Hypothalamus (tissue), 51 donors: ENCODE data around the gene SULT1C3.

Experiments
- DNase-seq, 51 donors: peaks; one replicate each; lab custom pipeline; 2025; lab: John Stamatoyannopoulos, UW

SULT1C3 gene

GRCh38 chr2:108239786-108240185 is at the start of gene SULT1C3:
Gene SULT1C3 (plus strand): TSS chr2:108239968. CDS start chr2:108247195, 7,227 bp downstream.
- DNase-seq = no peak

DNA sequence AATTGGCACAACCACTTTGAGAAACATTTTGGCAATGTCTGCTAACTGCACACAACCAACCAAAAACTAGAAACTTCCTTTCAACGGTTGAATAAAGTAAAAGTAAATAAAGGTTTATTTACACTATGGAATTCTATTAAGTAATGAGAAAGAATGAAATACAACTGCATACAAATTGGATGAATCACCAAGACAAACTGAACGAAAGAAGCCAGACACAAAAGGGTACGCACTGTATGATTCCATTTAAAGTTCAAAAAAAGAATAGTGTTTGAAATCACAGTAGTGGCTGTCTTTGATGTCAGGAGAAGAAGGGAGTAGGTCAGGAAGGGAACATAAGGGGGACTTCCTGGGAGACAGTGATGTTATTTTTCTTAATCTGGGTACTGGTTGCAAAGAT is 46.5 kb upstream of the SULT1C3 start:
- DNase-seq = no peak

GRCh38 chr2:108194409-108195132 is 45.2 kb upstream of the SULT1C3 start:
- DNase-seq = no peak

GRCh38 chr2:108195133-108195439 is 44.7 kb upstream of the SULT1C3 start:
- no peak for DNase-seq

DNA sequence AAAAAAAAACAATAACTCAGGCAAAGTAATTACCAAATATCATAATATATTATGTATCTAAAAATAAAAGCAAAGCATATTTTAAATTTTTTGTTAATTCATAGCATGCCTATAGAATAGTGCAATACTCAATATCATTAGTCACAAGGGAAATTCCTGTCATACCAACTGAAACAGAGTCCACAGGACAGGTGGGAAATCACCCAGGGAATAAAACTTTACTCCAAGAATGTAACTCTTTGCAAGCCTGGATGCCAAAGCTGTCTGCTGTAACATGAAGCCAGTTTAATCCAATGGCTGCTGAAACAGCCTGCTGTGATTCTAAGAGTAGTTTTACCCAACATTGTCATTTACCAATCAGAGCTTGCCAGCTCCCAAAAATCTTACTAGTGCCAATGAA is 40.0 kb upstream of the SULT1C3 start:
- DNase-seq = no peak

DNA sequence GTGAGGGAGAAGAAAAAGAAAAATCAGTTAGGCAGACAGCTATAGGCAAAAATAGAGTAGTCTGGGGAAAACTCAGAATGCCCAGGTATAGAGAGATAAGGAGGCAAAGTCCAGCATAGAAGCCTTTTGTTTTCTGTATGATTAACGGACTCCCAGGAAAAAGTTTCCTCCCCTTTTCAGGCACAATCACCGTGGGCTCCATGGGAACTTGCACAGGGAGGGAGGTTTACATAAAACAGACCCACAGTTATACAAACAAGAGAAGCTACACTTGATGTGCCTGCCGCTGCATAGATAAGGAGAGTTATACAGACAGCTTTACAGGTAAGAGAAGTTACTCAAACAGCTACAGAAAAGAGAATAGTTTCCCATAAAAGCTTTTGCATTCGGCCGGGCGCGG is 39.2 kb upstream of the SULT1C3 start:
- no peak for DNase-seq

DNA sequence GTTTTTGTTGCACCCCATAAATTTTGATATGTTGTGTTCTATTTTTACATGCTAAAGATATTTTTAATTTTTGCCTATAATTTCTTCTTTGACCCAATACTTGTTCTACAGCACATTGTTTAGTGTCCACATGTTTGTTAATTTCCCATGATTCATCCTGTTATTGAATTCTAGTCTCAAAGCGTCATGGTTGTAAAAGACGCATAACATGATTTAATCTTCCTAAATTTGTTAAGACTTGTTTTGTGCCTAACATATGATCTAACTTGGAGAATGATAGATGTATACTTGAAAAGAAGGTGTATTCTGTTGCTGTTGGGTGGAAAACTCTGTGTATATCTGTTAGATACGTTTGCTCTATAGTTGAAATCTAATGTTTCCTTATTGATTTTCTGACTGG is 27.1 kb upstream of the SULT1C3 start:
- DNase-seq = no peak

DNA sequence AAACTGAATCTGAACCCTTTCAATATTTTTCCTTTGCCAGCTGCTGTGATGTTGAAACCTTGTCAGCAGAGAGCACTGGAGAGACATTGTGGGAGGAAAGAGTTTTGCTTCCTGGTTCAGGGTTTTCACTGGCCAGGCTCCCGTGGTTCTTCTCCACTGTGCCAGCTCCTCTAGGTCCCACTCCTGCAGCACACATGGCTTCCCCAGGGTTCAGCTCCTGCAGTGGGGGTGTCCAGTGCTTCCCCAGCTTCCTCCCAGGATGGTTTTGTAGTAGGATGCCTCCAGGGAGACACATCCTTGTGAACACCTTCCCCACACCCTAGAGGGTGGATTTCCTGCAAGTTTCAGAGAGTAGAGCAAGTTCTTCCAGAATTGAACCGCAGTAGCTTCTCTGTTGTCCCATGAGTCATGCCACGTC is 24.0 kb upstream of the SULT1C3 start:
- DNase-seq = peak in 14 of 51 donors; percentile 2 to 31 (median 8)

DNA sequence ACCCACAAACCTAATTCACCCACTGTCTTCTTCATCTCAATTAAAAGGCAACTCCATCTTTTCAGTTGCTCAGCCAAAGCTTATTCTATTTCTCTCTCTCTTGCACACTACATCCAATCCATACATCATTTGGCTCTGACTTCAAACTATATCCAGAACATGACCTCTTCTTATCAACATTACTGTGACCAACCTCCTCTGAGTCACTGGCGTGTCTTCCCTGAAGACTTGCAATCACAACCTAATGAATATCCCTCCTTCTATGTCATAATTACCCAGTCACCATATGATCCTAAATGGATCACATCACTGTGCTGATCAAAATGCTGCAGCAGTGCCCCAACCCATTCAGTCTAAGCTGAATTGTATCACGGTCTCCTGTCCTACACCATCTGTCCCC is 22.6 kb upstream of the SULT1C3 start:
- no peak for DNase-seq

DNA sequence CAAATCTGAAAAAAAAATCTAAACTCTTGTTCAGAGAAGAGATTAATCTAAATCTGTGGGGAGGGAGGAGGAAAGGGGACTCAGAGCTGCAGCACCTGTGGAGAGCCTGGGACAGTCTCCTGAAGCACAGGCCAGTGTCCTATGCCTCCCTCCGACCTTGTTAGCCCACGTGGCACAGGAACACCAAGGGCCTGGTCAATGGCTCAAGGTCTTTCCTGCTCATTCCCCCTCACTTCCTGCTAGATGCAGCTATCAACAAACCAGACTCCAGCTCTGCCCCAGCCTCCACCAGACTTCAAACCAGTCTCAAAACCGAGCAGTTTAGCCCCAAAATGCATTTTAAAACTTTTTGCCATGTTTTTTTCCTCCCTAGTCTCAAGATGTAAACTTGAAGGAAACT is 20.1 kb upstream of the SULT1C3 start:
- no peak for DNase-seq

GRCh38 chr2:108220191-108220590 is 19.6 kb upstream of the SULT1C3 start:
- no peak for DNase-seq

DNA sequence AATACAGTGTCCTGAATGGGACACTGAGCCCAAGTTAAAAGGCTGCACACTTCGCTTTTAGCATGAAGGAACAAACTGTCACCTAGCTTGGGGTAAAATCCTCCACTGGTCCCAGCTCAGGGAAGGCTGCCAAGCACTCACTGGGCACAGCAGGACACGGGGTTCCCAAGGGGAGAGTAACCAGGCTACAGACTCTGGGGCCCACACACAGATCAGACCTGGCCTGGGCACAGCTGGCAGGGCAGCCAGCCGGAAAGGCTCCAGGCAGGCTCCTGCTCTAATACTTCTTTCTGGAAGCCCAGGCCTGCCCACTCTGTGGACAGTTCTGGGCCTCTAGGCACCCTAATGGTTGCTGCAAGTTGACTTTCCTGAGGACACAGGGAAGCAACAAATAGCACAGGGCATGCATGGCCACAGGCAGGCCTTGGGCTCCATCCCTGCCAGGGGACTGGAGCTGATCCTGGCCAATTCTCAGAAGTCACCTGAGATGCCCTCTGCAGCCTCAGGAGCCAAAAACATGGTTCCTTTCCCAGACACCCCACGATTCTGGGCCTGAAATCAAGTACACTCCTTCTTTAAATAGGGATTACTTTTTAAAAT is 18.7 kb upstream of the SULT1C3 start:
- peak in 44 of 51 donors; percentile 2 to 84 (median 42) for DNase-seq

DNA sequence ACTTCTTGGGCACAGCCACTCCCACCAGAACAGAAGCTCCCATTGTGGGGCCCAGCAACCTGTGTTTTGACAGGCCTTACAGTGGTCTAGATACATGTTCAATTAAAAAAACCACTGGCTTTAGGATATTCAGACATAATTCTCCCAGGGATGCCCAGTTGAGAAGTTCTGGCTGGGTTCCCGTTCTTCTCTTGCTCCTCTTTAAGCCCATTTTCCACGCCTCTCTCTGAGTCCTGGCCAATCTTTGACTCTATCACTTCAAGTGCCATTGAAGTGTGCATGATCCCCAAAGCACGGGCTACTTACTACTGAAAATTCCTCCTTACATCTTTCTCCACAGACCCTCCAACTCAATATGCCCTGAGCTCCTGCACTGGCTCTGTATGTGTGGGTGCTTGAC is 17.5 kb upstream of the SULT1C3 start:
- DNase-seq = no peak

DNA sequence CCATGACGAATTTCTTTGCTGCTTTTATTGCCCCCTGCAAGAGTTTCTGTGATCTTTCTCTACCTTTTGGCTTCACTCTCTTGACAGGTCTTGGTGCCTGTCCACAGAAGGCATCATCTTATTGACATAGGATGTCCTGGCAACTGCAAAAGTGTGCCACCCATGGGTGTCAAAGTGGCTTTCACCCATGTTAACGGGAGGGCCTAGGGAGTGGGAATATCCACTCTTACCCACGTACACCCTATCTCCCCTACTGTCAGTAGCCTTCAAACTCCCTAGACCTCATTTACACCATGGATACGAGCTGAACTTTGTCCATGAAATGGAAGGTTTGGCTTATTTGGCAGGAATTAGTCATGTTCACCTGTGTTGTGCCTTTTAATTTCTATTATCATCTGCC is 16.2 kb upstream of the SULT1C3 start:
- DNase-seq = no peak

GRCh38 chr2:108224022-108224421 is 15.7 kb upstream of the SULT1C3 start:
- DNase-seq = no peak

- DNase-seq = no peak
Observed at GRCh38 chr2:108226564-108226963, 13.2 kb upstream of the SULT1C3 start.

- DNase-seq = no peak
Observed at GRCh38 chr2:108228006-108228405, 11.8 kb upstream of the SULT1C3 start.

DNA sequence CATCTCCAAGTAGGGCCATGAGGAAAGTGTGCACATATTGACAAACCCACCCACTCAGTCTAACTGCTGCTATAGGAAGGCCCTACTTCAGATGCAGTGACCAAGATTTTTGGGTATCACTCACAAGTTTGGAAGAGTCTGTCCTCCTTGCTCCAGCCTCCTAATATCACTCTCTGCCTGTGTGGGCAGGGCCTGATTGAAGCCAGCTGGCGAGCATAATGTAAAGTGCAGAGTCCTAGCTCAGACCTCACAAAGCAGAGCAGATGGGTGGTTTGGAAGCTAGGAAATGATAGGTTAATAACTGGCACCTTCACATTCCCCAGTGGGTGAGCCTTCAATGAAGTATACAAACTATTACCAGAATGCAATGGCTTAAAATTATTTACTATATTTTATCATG is 11.2 kb upstream of the SULT1C3 start:
- DNase-seq = no peak

- DNase-seq = no peak
Observed at GRCh38 chr2:108229875-108230274, 9.9 kb upstream of the SULT1C3 start.

GRCh38 chr2:108235577-108235976 is 4.2 kb upstream of the SULT1C3 start:
- DNase-seq = no peak

- no peak for DNase-seq
Observed at GRCh38 chr2:108236676-108237335, 3.0 kb upstream of the SULT1C3 start.

DNA sequence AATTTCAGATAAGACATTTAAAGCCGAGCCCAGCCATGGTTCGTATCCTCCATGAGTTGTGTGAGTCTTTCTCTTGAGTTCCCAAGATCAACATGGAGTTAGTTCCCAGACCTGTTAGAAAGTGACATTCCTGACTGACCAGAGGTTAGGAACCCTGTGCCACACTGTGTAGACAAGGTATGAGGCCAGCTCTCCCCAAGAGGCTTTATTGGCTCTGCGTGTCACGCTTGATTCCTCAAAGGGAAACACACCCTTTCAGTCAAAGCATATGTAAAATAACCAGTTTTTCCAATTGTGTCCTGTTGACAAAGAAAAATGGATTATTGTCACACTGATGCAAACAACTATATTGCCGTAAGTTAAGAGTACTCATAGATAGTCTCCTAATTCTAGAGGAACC is 1.2 kb downstream of the SULT1C3 start:
- no peak for DNase-seq
